Measurements from ENCODE around the gene MATN1.

The MATN1 gene

DNA sequence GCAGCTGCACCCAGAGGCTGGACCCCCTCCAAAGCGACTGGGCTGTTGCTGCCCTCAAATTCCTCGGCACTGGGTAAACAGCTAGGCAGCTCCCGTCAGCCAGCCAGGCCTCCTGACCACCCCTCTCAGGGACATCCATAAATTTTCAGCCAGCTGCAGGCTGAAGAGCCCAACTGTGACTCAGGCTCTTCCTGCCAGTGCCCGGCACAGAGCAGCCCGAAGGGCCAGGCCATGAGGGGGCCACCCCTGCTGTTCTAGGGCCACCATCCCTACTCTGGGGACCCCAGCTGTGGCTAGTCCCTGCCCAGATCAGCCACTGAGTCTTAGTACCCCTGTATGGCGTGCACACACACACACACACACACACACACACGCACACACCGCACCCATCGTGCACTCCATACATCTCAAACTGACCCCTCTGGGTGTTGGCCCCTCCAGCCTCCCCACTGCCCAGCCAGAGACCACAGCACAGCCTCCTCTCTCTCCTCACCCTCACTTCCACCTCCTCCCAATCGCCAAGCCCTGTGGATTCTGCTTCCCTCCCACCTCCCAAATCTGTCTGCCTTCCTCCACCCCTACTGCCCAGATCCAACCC, 40.4 kb upstream of the MATN1 start:
- Histone ChIP-seq H3K36me3 (ENCODE audit: control insufficient read depth, low read length) (no peaks in the 10 kb centered on the region), H3K27ac (ENCODE audit: low read depth, low read length) (no peak overlapping the region), H3K79me2 (ENCODE audit: control insufficient read depth, low read length) (0 out of 2 replicates have a peak, but pooled peaks cover 4% of the 10 kb centered on the region), H3K4me1 (ENCODE audit: control insufficient read depth, low read length) (peaks cover 56% of the 10 kb centered on the region), H3K9me3 (ENCODE audit: control insufficient read depth, insufficient read depth, low read length) (no peaks in the 10 kb centered on the region), H3F3A (ENCODE audit: control insufficient read depth, insufficient read depth) (peaks cover 27% of the 10 kb centered on the region), H3K27me3 (ENCODE audit: control insufficient read depth, low read length) (no peaks in the 10 kb centered on the region), H3K4me3 (ENCODE audit: low read length) (no peak overlapping the region), H3K9me2 (replicated peaks; ENCODE audit: control insufficient read depth, low read length) (no peaks in the 10 kb centered on the region), H4K20me1 (ENCODE audit: control insufficient read depth, insufficient read depth, low read depth, low read length) (no peaks in the 10 kb centered on the region), H3K4me2 (ENCODE audit: low read length) (no peak overlapping the region)
- no peak for TF ChIP-seq EZH2phosphoT487 (IDR thresholded peaks at IDR 0.05; ENCODE audit: borderline replicate concordance, low read length)
- TF ChIP-seq, protein P1, sequence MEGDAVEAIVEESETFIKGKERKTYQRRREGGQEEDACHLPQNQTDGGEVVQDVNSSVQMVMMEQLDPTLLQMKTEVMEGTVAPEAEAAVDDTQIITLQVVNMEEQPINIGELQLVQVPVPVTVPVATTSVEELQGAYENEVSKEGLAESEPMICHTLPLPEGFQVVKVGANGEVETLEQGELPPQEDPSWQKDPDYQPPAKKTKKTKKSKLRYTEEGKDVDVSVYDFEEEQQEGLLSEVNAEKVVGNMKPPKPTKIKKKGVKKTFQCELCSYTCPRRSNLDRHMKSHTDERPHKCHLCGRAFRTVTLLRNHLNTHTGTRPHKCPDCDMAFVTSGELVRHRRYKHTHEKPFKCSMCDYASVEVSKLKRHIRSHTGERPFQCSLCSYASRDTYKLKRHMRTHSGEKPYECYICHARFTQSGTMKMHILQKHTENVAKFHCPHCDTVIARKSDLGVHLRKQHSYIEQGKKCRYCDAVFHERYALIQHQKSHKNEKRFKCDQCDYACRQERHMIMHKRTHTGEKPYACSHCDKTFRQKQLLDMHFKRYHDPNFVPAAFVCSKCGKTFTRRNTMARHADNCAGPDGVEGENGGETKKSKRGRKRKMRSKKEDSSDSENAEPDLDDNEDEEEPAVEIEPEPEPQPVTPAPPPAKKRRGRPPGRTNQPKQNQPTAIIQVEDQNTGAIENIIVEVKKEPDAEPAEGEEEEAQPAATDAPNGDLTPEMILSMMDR (IDR thresholded peaks at IDR 0.05; ENCODE audit: low read depth, low read length, poor library complexity, severe bottlenecking): no peak

DNA sequence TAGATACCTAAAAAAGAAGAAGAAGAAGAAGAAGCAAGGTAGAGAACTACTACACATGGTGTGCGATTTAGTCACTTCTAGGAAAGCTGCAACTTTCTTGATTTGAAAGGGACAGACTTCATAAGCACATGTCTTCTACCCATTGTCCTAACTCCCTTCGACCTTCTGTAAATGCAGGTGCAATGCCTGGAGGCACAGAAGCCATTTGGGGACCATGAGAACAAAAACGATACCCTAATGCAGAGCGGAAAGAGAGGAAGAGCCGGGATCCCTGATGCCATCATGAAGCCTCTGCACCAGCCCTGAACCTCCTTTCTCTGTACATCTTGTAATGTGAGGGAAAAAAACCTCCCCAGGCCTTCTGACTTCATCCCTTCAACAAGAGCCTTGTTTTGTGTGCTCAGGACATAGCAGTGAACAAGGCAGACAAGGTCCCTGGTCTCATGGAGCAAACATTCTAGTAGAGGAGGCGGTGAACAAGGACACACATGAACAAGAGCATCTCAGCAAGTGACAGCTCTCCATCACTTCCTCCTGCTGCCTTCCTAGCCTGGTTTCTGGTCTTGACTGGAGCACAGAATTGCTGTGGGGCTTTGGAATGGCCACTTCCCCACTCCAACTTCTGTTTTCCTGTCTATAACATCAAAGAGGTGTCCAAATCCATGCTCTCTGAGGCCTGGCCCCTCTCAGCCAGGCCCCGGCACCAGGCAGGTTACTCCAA, 39.7 kb upstream of the MATN1 start:
- TF ChIP-seq EZH2phosphoT487 (IDR thresholded peaks at IDR 0.05; ENCODE audit: borderline replicate concordance, low read length): no peak
- TF ChIP-seq, protein P1 (IDR thresholded peaks at IDR 0.05; ENCODE audit: low read depth, low read length, poor library complexity, severe bottlenecking): no peak

DNA sequence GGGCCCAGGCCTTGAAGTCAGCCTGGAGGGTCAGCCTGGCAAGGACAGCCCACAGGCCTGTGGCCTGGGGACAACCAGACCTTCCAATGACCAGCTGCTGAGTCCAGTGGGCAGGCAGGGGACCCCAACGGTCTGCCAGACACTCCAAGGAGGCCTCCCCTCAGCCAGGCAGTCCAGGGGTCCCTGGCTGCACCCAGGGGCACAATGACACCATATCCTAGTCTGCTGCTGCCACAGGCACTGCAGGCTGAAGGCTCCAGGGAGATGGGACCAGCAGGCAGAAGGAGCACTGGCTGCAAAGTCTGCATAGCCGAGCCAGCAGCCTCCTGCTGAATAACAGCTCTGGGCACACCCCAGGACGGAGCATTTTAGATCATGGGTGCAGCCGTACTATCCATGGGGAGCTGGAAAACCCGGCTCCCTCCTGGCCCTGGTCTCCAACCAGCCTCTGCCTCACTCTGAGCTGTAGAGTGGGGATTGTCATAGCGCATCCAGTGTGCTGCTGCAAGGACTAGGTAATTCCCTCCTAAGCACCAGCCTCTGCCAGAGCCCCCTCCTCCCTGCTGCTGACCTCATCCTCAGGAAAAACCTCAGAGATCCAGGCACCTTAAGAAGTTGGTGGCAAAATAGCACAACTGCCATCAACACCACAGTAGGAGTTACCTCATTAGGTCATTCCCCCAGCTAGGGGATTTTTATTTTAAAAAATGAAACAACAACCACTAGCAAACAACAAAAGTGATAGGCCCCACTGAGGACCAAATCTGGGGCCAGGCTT, 39.0 kb upstream of the MATN1 start:
- no peak for TF ChIP-seq EZH2phosphoT487 (IDR thresholded peaks at IDR 0.05; ENCODE audit: borderline replicate concordance, low read length)
- TF ChIP-seq, protein P1 (IDR thresholded peaks at IDR 0.05; ENCODE audit: low read depth, low read length, poor library complexity, severe bottlenecking): no peak
- Histone ChIP-seq H3K9me3 (ENCODE audit: control insufficient read depth, insufficient read depth, low read length) (no peaks in the 10 kb centered on the region), H3K9me2 (replicated peaks; ENCODE audit: control insufficient read depth, low read length) (no peaks in the 10 kb centered on the region), H3K4me1 (ENCODE audit: control insufficient read depth, low read length) (peaks cover 67% of the 10 kb centered on the region), H3K79me2 (ENCODE audit: control insufficient read depth, low read length) (peaks cover 18% of the 10 kb centered on the region), H3K4me3 (ENCODE audit: low read length) (no peak overlapping the region), H3K36me3 (ENCODE audit: control insufficient read depth, low read length) (peaks cover 2% of the 10 kb centered on the region), H3K27ac (ENCODE audit: low read depth, low read length) (0 out of 2 replicates have a peak overlapping the region, but pooled peaks have one; percentile 6), H3K4me2 (ENCODE audit: low read length) (peak overlapping the region; percentile 94), H3K27me3 (ENCODE audit: control insufficient read depth, low read length) (no peaks in the 10 kb centered on the region), H4K20me1 (ENCODE audit: control insufficient read depth, insufficient read depth, low read depth, low read length) (no peaks in the 10 kb centered on the region), H3F3A (ENCODE audit: control insufficient read depth, insufficient read depth) (peaks cover 33% of the 10 kb centered on the region)

More for the DNA sequence above, 39.7 kb upstream of the MATN1 start:
- peaks cover 10% of the 10 kb centered on the region for H3K79me2 ChIP-seq (ENCODE audit: control insufficient read depth, low read length)
- no peaks in the 10 kb centered on the region for H3K36me3 ChIP-seq (ENCODE audit: control insufficient read depth, low read length)
- no peaks in the 10 kb centered on the region for H3K27me3 ChIP-seq (ENCODE audit: control insufficient read depth, low read length)
- H3K4me1 ChIP-seq (ENCODE audit: control insufficient read depth, low read length): peaks cover 63% of the 10 kb centered on the region
- H3K9me2 ChIP-seq (replicated peaks; ENCODE audit: control insufficient read depth, low read length): no peaks in the 10 kb centered on the region
- no peak overlapping the region for H3K4me3 ChIP-seq (ENCODE audit: low read length)
- H4K20me1 ChIP-seq (ENCODE audit: control insufficient read depth, insufficient read depth, low read depth, low read length): no peaks in the 10 kb centered on the region
- H3K27ac ChIP-seq (ENCODE audit: low read depth, low read length): 0 out of 2 replicates have a peak overlapping the region, but pooled peaks have one; percentile 6
- no peak overlapping the region for H3K4me2 ChIP-seq (ENCODE audit: low read length)
- no peaks in the 10 kb centered on the region for H3K9me3 ChIP-seq (ENCODE audit: control insufficient read depth, insufficient read depth, low read length)
- H3F3A ChIP-seq (ENCODE audit: control insufficient read depth, insufficient read depth): peaks cover 33% of the 10 kb centered on the region
